H9 (cell line): ENCODE measurements around the gene CAMSAP2. TPM values are rescaled to one million over a fixed set of nuclear protein-coding genes. Genes with fewer than 3 reads are reported as not detected.
A peak's percentile ranks its signal among the peaks of the same experiment; 100 is the strongest.

Experiments used
- DNase-seq: peaks from one replicate; pipeline ENCODE4 v3.0.0-alpha.2; 2017
- H2AFZ ChIP-seq: one replicate; pipeline ENCODE4 v1.6.1; 2013; ENCODE audit warnings: mild to moderate bottlenecking, low read length, control low read depth, moderate library complexity
- H2AK5ac ChIP-seq: 2 replicates; pipeline ENCODE4 v1.6.1; 2013; ENCODE audit warnings: low read length, control low read depth, mixed read lengths; ENCODE audit not compliant: insufficient read length
- H2BK120ac ChIP-seq: one replicate; pipeline ENCODE4 v1.6.1; 2013; ENCODE audit warnings: low read depth, mild to moderate bottlenecking, low read length, control low read depth, inconsistent platforms; ENCODE audit not compliant: poor library complexity, severe bottlenecking
- H2BK12ac ChIP-seq: 2 replicates; pipeline ENCODE4 v1.6.1; 2013; ENCODE audit warnings: low read length, control low read depth, mixed read lengths, low read depth; ENCODE audit not compliant: insufficient read length
- H2BK15ac ChIP-seq: 2 replicates; pipeline ENCODE4 v1.6.1; 2013; ENCODE audit warnings: low read depth, low read length, control low read depth
- H2BK20ac ChIP-seq: one replicate; pipeline ENCODE4 v1.6.1; 2013; ENCODE audit warnings: low read depth, mild to moderate bottlenecking, low read length, control low read depth, inconsistent platforms; ENCODE audit not compliant: poor library complexity, severe bottlenecking
- H2BK5ac ChIP-seq: 2 replicates; pipeline ENCODE4 v1.6.1; 2013; ENCODE audit warnings: low read length, control low read depth, mixed read lengths; ENCODE audit not compliant: insufficient read length
- H3K14ac ChIP-seq: 2 replicates; pipeline ENCODE4 v1.6.1; 2013; ENCODE audit warnings: low read length, control low read depth; ENCODE audit not compliant: insufficient read depth
- H3K18ac ChIP-seq: 2 replicates; pipeline ENCODE4 v1.6.1; 2013; ENCODE audit warnings: low read depth, mild to moderate bottlenecking, mixed read lengths, low read length, control low read depth; ENCODE audit not compliant: insufficient read length
- H3K23ac ChIP-seq: 2 replicates; pipeline ENCODE4 v1.6.1; 2013; ENCODE audit warnings: low read length, control low read depth, mixed read lengths, low read depth; ENCODE audit not compliant: insufficient read length
- H3K23me2 ChIP-seq: 2 replicates; pipeline ENCODE4 v1.6.1; 2013; ENCODE audit warnings: low read depth, mild to moderate bottlenecking, mixed read lengths, low read length, control low read depth; ENCODE audit not compliant: insufficient read length, poor library complexity, severe bottlenecking
- H3K27ac ChIP-seq: 2 replicates; pipeline ENCODE4 v1.5.1; 2013; ENCODE audit warnings: low read length, control low read depth, mixed read lengths, low read depth; ENCODE audit not compliant: insufficient read length
- H3K27me3 ChIP-seq: 2 replicates; pipeline ENCODE4 v1.6.1; 2013; ENCODE audit warnings: low read length, control low read depth, inconsistent platforms; ENCODE audit not compliant: insufficient read depth
- H3K4ac ChIP-seq: 2 replicates; pipeline ENCODE4 v1.6.1; 2013; ENCODE audit warnings: low read depth, mild to moderate bottlenecking, control low read depth, inconsistent platforms, low read length, moderate library complexity
- H3K4me1 ChIP-seq: 2 replicates; pipeline ENCODE4 v1.6.1; 2013; ENCODE audit warnings: low read length, control low read depth, inconsistent platforms; ENCODE audit not compliant: insufficient read depth
- H3K4me2 ChIP-seq: 2 replicates; pipeline ENCODE4 v1.6.1; 2013; ENCODE audit warnings: low read length, control low read depth, mixed read lengths; ENCODE audit not compliant: insufficient read length, insufficient read depth
- H3K56ac ChIP-seq: 2 replicates; pipeline ENCODE4 v1.6.1; 2013; ENCODE audit warnings: low read depth, mild to moderate bottlenecking, mixed read lengths, low read length, control low read depth; ENCODE audit not compliant: insufficient read length
- H3K79me1 ChIP-seq: 2 replicates; pipeline ENCODE4 v1.6.1; 2013; ENCODE audit warnings: low read depth, mild to moderate bottlenecking, moderate library complexity, low read length, control low read depth, inconsistent platforms; ENCODE audit not compliant: insufficient read depth, poor library complexity, severe bottlenecking
- H3K79me2 ChIP-seq: 2 replicates; pipeline ENCODE4 v1.6.1; 2013; ENCODE audit warnings: low read length, control low read depth, inconsistent platforms; ENCODE audit not compliant: insufficient read depth
- H3K9ac ChIP-seq: 2 replicates; pipeline ENCODE4 v1.6.1; 2013; ENCODE audit warnings: low read length, control low read depth, mixed read lengths; ENCODE audit not compliant: insufficient read length; ENCODE audit errors: extremely low read depth
- H3K9me3 ChIP-seq: one replicate; pipeline ENCODE4 v1.6.1; 2013; ENCODE audit warnings: low read depth, low read length, inconsistent platforms; ENCODE audit not compliant: control insufficient read depth
- H3T11ph ChIP-seq: one replicate; pipeline ENCODE4 v1.6.1; 2013; ENCODE audit warnings: mild to moderate bottlenecking, low read length, control low read depth, inconsistent platforms
- H4K20me1 ChIP-seq: one replicate; pipeline ENCODE4 v1.6.1; 2013; ENCODE audit not compliant: control insufficient read depth, insufficient read length, insufficient read depth
- H4K5ac ChIP-seq: 2 replicates; pipeline ENCODE4 v1.6.1; 2013; ENCODE audit warnings: low read depth, mild to moderate bottlenecking, mixed read lengths, low read length, control low read depth; ENCODE audit not compliant: insufficient read length
- H4K8ac ChIP-seq: replicated peaks from 2 replicates; pipeline ENCODE4 v1.6.1; 2013; ENCODE audit warnings: low read length, control low read depth, mixed read lengths, low read depth; ENCODE audit not compliant: insufficient read length
- H4K91ac ChIP-seq: 2 replicates; pipeline ENCODE4 v1.6.1; 2013; ENCODE audit warnings: low read depth, mild to moderate bottlenecking, moderate library complexity, mixed read lengths, low read length, control low read depth; ENCODE audit not compliant: insufficient read length
- H3K27ac Mint-ChIP-seq, 3 experiments: 2 replicates in 2 of 3; 3 replicates in 1 of 3; pipeline ENCODE4 v1.8.0; 2020 to 2021; ENCODE audit warnings: mixed read lengths in 3 of 3, mild to moderate bottlenecking in 1 of 3, moderate library complexity in 1 of 3
- H3K27me3 Mint-ChIP-seq: 2 replicates; pipeline ENCODE4 v1.8.0; 2021; ENCODE audit warnings: low read depth, mild to moderate bottlenecking, moderate library complexity, mixed read lengths
- H3K36me3 Mint-ChIP-seq, 3 experiments: 2 replicates in 2 of 3; 3 replicates in 1 of 3; pipeline ENCODE4 v1.8.0; 2020 to 2021; ENCODE audit warnings: low read depth in 3 of 3, mixed read lengths in 3 of 3; ENCODE audit not compliant: insufficient read depth in 1 of 3
- H3K4me1 Mint-ChIP-seq, 2 experiments: 2 replicates each; pipeline ENCODE4 v1.8.0; 2020; ENCODE audit warnings: mixed read lengths in 2 of 2
- H3K4me3 Mint-ChIP-seq, 2 experiments: 2 replicates in 1 of 2; 3 replicates in 1 of 2; pipeline ENCODE4 v1.8.0; 2020 to 2021; ENCODE audit warnings: mild to moderate bottlenecking in 2 of 2, mixed read lengths in 2 of 2, moderate library complexity in 1 of 2
- H3K9me3 Mint-ChIP-seq, 2 experiments: 2 replicates in 1 of 2; 3 replicates in 1 of 2; pipeline ENCODE4 v1.8.0; 2020; ENCODE audit warnings: mild to moderate bottlenecking in 2 of 2, mixed read lengths in 2 of 2, moderate library complexity in 1 of 2
- CTCF ChIP-seq: fragments of 200-600 bp; sonication (generic); conservative IDR thresholded peaks from 3 replicates; pipeline ENCODE4 v1.8.0; 2021; ENCODE audit warnings: antibody characterized with exemption, mild to moderate bottlenecking
- WGBS: extraction: QIAGEN DNeasy Blood & Tissue Kit; methylation state at CpG from one replicate; pipeline ENCODE4 v1.1.7; 2013; ENCODE audit warnings: missing lambda C conversion rate, low lambda C conversion rate, mixed read lengths; ENCODE audit not compliant: insufficient read length; ENCODE audit errors: extremely low coverage; 5-methylcytosine and 5-hydroxymethylcytosine counted together
- total RNA-seq: library from RNA; stranded (reverse); gene quantifications from 2 replicates; pipeline ENCODE4 v1.2.1, GENCODE V29; 2021

The CAMSAP2 gene
- total RNA-seq, 1 experiment from 2014 or later: 33.7 TPM

GRCh38 chr1:200740571-200741208 is 2.0 kb downstream of the CAMSAP2 start:
- Histone ChIP-seq H3K23me2 (peaks cover 12% of the 10 kb centered on the region), H3K79me2 (peaks cover 19% of the 10 kb centered on the region; the same call in 1 of the 2 replicates), H3K4me2 (peak overlapping the region; percentile 94), H3K9ac (peak overlapping the region; percentile 31), H2BK12ac (no peak overlapping the region), H3K4ac (no peak overlapping the region), H3T11ph (no peak overlapping the region), H3K14ac (no peak overlapping the region), H2BK120ac (no peak overlapping the region), H4K20me1 (no peaks in the 10 kb centered on the region), H3K27me3 (no peaks in the 10 kb centered on the region), H2BK20ac (no peak overlapping the region), H3K79me1 (peaks cover 4% of the 10 kb centered on the region), H3K4me1 (peaks cover 2% of the 10 kb centered on the region; the same call in 1 of the 2 replicates), H2BK5ac (no peak overlapping the region), H2BK15ac (no peak overlapping the region), H3K27ac (no peak overlapping the region), H2AFZ (no peak overlapping the region), H4K8ac (no peak overlapping the region), H3K23ac (no peak overlapping the region), H3K56ac (no peak overlapping the region), H3K9me3 (no peaks in the 10 kb centered on the region), H4K91ac (no peak overlapping the region), H4K5ac (no peak overlapping the region), H3K18ac (no peak overlapping the region), H2AK5ac (no peak overlapping the region)
- Mint-ChIP-seq H3K9me3 (no peaks in the 10 kb centered on the region), H3K27ac (no peak overlapping the region), H3K36me3 (peaks cover 0 to 3% (median 0%) of the 10 kb centered on the region in 3 experiments; a peak in 2 of 7 replicates), H3K4me1 (peaks cover 33 to 39% of the 10 kb centered on the region in 2 experiments), H3K27me3 (peaks cover 7% of the 10 kb centered on the region; the same call in 1 of the 2 replicates), H3K4me3 (peak overlapping the region; percentile 99 to 100)
- no CpG with 5 or more reads among the region's 3 CpGs for WGBS
- DNase-seq: no peak
- no peak for TF ChIP-seq CTCF
